ENCODE measurements around the gene RP9.

Gene RP9, protein sequence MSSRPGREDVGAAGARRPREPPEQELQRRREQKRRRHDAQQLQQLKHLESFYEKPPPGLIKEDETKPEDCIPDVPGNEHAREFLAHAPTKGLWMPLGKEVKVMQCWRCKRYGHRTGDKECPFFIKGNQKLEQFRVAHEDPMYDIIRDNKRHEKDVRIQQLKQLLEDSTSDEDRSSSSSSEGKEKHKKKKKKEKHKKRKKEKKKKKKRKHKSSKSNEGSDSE

DNA sequence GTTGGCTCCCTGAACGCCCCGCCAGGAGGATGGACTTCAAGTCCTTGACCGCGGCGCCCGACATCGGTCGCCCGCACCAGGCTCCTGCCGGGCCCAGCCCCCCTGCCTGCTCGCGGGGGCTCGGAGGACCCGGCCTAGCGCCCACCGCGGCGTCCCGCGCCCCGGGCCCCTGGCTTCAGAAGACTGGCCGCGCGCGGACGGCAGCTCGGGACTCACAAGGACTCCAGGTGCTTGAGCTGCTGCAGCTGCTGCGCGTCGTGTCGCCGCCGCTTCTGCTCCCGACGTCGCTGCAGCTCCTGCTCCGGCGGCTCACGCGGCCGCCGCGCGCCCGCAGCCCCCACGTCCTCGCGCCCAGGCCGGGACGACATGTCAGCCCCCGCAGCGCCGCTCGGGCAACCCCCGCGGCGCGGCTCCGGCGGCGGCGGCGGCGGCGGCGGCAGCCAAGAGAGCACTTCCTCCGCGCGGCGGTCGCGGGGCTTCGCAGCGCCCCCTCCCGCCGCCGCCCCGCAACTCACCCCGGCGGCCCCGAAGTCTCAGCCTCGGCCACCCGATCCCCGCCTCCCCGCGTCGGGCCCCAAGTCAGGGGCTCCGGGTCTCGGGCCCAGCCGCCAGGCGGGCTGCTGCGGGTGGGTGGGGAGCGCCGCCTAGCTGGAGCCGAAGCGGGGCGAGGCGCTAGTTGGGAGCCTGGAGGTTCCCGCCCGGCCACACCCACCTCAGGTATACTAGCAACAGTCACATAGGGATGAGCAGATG is at the start of gene RP9:
Gene RP9, minus strand, starts transcription at position 400 of the 753 bp plus-strand sequence. Its CDS starts 32 bp downstream, at position 368.
- peak; percentile 33 for DNase-seq

GRCh38 chr7:33157781-33158180 is 48.6 kb upstream of the RP9 start:
- DNase-seq = no peak

DNA sequence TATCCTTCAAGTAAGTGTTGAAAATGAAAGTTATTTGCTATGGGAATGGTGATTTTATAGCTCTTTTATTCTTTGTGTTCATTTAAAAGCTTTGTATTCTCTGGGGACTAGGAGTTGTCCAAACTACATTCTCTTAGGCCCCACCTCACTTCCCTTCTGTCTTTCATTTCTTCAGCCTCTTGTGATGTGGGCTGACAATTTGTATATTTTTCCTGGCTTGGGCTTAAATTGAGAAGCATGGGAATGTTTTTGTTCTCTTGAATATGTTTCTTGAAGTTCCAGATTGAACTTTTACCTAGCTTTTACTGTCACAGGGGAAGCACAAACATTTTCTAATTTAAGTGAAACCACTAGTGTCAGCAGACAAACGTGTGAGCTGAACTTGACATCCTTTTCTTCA is 48.1 kb upstream of the RP9 start:
- no peak for DNase-seq

DNA sequence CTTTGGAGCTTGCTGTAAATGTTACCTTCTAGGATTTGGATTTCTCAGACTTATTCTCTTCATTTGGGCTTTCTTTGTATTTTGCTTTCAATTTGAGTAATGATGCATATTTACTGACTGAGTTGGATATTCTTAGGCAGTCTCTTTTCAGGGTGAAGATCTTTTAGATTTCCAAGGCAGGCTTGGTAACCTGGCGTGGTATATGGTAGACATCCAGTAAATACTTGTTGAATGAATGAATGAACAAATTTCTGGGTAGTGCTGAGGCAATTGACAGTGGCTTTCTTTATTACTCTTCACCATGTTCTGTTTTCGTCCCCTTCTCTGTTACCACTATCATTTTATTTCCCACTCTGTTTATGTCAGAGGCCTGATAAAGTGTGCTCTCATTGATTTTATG is 47.2 kb upstream of the RP9 start:
- no peak for DNase-seq

DNA sequence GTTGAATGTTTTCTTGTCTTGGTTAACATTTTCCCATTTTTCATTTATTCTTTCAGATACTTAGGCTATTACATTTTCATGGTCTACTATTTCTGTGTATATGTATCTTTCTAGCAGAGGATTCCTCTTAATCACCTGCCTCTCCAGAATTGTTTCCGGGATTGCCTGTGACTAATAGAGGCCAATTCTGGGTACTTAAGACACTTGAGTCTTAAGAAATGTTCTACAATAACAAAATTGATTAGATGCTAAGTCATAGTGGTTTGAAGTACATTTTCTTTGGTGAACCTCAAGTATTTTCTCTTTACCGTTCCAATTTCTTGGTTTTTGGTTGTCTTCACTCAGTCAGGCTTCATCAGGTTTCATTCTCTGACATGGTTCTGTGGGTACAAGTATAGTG is 46.6 kb upstream of the RP9 start:
- no peak for DNase-seq

- no peak for DNase-seq
Measured at GRCh38 chr7:33152087-33152486, 42.9 kb upstream of the RP9 start.

- DNase-seq = no peak
Measured at GRCh38 chr7:33145156-33145555, 36.0 kb upstream of the RP9 start.

DNA sequence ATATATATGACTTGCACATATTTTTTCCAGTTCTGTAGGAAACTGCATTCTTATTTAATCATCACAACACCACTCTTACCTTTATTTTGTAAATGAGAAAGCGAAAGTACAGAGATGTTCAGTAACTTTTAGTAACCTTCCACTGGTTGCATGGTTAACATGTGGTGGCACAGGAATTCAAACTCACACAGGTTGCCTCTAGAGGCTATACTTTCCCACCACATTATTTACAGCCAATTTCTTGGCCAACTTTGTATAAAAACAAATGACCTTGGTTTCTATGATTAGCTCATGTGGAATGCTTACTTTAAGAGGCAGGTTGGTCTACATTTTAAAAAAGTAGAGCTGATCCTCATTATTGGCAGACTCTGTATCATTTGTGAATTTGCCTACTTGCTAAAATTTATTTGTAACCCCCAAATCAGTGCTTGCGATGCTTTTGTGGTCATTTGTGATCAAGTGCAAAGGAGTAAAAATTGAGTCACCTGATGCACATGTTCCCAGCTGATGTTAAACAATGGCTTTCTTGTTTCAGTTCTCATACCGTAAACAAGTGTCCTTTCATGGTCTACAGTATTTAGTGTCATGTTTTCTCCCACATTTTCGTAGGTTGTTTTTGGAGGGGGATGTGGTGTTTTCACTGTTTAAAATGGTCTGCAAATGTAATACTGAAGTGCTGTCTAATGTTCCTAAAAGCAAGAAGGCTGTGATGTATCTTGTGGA is 35.0 kb upstream of the RP9 start:
- DNase-seq = no peak

DNA sequence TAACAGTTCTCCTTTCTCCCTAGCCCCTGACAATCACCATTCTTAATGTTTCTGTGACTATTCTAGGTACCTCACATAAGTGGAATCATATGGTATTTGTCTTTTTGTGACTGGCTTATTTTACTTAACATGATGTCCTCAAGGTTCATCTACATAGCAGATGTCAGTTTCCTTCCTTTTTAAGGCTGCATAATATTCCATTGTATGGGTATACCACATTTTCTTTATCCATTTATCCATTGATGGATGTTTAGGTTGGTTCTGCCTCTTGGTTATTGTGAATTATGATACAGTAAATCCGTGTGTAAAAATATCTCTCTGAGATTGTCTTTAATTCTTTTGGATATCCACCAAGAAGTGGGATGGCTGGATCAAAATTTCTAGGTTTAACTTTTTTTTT is 33.4 kb upstream of the RP9 start:
- no peak for DNase-seq

DNA sequence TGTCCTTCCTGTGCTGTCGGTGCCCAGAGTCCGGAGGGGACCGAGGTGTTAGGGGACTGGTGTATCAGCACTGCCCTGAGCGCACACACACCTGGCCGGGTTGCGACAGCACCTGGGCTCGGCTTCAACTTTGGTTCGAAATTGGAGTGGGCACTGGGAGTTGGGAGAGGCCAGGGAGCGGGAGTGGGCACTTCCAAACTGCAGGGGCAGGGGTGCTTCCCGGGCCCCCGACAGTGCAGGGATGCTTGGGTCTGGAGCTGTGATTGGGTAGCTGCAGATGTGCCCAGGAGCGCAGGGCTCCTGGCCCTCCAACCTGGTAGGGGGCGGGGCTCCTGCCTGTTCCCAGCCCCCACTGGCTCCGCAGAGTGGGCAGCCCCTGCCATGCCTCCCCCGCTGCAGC is 27.9 kb upstream of the RP9 start:
- no peak for DNase-seq

DNA sequence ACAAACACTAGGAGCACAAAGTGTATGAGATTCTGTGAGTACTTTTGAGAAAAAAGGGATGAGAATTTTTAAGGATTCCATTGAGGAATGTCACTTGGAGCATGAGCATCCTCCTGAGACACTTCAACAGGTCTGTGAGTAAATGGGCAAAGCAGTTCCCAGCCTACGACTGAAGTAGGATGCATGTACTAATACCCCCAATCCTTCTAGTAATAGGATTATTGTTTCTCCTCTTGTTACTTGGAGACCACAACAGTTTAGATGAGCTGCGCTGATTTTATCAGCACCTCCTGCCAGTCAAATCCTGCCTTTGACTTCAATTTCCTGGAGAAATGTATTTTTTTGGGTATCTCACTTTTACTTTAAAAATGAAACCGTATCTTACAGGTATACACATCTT is 21.0 kb upstream of the RP9 start:
- DNase-seq = no peak

GRCh38 chr7:33129806-33130153 is 20.6 kb upstream of the RP9 start:
- DNase-seq = no peak

DNA sequence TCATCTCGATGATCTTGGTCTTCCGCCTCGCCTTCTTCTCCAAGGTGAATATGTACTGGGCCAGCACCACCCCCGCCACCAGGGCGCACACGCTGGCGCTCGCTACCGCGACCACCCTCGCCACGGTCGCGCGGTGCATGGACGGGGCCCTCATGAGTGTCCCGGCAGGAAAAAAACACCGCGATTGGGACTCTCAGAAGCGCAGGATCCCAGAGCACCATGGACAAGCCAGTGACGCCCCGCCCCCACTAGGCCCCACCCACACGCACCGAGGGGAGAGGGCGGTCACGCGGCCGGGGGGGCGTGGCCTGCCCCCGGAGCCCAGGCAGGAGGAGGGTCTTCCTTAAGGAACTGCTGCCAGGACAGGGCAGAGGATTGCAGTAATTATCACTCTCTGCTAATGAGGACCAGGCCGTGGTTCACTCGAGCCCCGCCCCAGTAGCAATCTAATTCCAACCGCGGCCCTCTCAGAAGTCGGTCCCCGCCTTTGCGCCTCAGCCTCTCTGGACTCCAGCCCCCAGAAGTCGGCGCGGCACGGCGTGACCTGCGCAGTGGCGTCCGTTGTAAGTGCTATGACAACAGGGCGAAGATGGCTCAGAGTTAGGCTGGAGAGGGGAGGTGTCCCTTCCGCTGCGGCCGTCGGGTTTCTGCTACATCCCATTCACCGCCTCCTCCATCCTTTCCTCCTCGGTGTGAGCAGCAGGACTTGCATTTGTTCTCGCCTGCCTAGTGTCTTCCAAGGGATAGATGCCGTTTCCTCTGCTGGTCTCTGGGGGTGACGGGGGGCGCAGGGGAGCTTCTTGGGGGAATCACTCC is 20.0 kb upstream of the RP9 start, which contains the start of gene BBS9:
Gene BBS9, plus strand, starts transcription at position 575 of the 816 bp plus-strand sequence. CDS start 16,689 bp downstream, outside the sequence.
- peak; percentile 86 for DNase-seq

GRCh38 chr7:33128631-33128989 is 19.4 kb upstream of the RP9 start:
- DNase-seq = no peak

DNA sequence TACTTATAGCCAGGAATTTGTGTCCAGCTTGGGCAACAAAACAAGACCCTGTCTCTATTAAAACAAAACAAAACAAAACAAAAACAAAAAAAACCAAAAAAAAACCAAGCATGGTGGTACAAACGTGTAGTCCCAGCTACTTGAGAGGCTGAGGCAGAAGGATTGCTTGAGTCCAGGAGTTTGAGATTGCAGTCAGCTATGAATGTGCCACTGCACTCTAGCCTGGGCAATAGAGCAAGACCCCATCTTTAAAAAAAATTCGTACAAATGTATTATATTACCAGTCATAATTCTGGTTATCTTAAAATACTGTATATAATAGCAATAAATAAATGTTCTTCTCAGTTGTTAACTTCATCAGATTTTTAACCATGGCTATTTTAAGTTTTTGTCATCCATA is 17.9 kb upstream of the RP9 start:
- DNase-seq = no peak

DNA sequence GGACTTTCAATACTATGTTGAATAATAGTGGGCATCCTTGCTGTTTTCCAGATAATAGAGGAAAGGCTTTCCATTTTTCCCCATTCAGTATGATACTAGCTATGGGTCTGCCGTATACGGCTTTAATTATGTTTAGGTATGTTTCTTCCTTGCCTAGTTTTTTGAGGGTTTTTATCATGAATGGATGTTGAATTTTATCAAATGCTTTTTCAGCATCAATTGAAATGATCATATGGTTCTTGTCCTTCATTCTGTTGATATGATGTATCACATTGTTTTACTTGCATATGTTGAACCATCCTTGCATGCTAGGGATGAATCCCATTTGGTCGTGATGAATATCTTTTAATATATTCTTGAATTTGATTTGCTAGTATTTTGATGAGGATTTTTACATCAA is 9.2 kb upstream of the RP9 start:
- DNase-seq = no peak

DNA sequence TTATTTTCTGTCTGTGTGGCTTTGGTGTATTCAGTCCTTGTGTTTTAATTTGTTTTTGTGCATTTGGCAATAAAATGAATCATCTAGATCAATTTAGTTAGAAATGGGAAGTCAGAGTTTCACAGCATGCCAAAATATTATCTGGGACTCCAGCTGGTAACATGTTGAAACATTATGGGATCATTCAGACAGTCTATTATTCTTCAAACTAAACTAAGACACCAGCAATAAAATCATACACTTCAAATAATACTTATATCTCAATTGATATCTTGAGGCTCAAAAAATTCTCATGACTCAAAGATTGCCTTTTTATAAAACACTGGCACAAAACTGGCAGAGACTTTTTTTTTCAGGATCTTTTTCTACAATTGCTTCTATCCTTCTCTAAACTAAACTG is 5.8 kb upstream of the RP9 start:
- no peak for DNase-seq

- DNase-seq = no peak
Measured at GRCh38 chr7:33111614-33112013, 2.4 kb upstream of the RP9 start.

- DNase-seq = peak; percentile 3
Measured at GRCh38 chr7:33109758-33110238, 594 bp upstream of the RP9 start.

- DNase-seq = no peak
Measured at GRCh38 chr7:33108554-33109004, 625 bp downstream of the RP9 start.

GRCh38 chr7:33107136-33108066 is 1.8 kb downstream of the RP9 start:
- peak; percentile 2 for DNase-seq

GRCh38 chr7:33101906-33102305 is 7.3 kb downstream of the RP9 start:
- DNase-seq = no peak

All from NCI-H446 treated with DMSO at 0.1 percent for 48 hours (cell line).